WTC11 (cell line): ENCODE results near the gene HHAT. TPM values are rescaled to one million over a fixed set of nuclear protein-coding genes. Genes with fewer than 3 reads are reported as not detected.

Experiments
- total RNA-seq: library from RNA; stranded (reverse); gene quantifications from 3 replicates; pipeline ENCODE4 v1.2.3, GENCODE V29; 2021

HHAT gene
- total RNA-seq, 1 experiment from 2014 or later, result 0.39 TPM

Other genes with a start within 250 kb of the HHAT start
- 2.7 to 4.6 TPM (median 2.8 TPM) in 3 replicates for gene SERTAD4, start 96.1 kb upstream of the HHAT start, total RNA-seq